GM10266 (cell line): ENCODE data around the gene NPIPB2.

Source experiments
- DNase-seq: peaks from one replicate; pipeline ENCODE4 v3.0.0; 2012; ENCODE audit errors: extremely low spot score
- TF ChIP-seq, protein P1 (sequence below): IDR thresholded peaks from 2 replicates; pipeline ENCODE4 v1.5.1; 2012; ENCODE audit warnings: mild to moderate bottlenecking, low read depth; ENCODE audit not compliant: control insufficient read depth, insufficient read depth; ENCODE audit errors: missing control alignments

NPIPB2 gene

DNA sequence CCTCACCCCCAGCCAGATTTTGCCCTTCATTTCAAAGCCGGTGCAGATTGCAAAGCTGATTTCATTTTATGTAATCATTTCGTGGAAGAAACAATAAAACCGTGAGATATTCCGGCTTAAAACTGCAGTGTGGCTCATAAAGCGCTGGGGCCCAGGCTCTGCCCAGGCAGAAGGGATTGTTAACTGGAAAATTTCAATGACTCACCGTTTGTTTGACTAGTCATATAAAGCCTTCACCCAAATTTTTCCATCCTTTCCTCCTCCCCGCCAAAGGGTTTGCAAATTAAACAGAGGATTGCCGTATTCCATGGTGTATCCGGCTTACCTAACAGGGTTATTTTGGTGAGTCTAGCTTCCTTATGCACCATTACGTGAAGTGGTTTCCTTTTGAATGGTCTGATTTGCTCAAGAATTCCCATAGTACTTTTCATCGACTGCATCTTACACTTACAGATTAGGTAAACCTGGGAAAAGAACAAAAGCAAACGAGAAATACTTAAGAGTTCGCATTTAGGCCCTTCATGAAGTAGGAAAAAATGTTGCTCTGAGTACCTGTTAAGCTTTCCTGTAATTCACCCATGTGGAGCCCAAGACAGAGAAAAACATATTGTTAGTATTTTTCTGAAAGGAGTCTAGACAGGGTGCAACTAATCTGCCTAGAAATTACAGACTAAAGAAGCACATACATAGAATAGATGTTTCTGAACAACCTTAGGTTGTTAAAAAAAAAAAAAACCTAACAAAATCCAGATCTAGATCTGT, 25.1 kb downstream of the NPIPB2 start:
- TF ChIP-seq, protein P1, sequence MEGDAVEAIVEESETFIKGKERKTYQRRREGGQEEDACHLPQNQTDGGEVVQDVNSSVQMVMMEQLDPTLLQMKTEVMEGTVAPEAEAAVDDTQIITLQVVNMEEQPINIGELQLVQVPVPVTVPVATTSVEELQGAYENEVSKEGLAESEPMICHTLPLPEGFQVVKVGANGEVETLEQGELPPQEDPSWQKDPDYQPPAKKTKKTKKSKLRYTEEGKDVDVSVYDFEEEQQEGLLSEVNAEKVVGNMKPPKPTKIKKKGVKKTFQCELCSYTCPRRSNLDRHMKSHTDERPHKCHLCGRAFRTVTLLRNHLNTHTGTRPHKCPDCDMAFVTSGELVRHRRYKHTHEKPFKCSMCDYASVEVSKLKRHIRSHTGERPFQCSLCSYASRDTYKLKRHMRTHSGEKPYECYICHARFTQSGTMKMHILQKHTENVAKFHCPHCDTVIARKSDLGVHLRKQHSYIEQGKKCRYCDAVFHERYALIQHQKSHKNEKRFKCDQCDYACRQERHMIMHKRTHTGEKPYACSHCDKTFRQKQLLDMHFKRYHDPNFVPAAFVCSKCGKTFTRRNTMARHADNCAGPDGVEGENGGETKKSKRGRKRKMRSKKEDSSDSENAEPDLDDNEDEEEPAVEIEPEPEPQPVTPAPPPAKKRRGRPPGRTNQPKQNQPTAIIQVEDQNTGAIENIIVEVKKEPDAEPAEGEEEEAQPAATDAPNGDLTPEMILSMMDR: no peak
- DNase-seq: no peak

DNA sequence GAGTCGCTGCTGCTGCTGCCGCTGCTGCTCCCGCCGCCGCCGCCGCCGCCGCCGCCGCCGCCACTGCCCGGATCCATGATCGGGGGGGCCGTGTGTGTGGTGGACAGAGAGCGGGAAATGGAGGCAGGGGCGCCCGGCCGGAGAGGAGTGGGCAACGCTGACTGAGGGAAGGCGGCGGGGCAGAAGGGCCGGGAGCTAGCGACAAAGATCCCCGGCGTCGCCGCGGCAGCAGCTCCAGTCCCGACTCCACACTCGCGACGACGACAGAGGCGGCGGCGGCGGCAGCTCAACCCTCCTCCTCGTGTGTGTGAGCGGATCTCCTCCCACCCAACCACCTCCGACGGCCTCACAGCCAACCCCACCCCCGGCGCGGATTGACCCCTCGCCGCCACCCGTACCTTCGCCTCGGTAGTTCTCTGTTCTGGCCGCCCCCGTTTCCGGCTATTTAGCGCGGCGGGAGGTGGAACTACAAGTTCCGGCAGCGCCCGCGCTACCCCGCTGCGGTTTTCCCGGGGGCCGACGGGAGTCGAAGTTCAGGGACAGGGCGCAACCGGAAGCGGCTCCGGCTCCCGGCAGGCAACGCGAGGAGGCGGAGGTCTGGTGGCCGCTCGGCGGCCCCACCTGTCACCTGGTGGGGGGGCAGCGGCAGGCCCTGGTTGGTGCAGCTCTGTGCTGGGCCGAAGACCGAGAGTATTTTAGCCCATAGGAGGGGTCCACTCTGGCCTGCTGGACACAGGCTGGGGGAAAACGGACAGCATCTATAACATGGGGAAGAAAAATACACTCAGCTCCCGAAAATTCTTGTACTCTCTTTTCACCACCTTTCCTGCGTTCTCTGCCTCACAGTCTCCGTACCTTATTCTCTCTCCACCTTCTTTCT, 26.0 kb downstream of the NPIPB2 start, which contains the start of gene GSPT1:
Gene GSPT1, minus strand, starts transcription at position 313 of the 880 bp plus-strand sequence. Its CDS starts 236 bp downstream, at position 77.
- DNase-seq: peak; percentile 96
- TF ChIP-seq, protein P1: peak; percentile 9

DNA sequence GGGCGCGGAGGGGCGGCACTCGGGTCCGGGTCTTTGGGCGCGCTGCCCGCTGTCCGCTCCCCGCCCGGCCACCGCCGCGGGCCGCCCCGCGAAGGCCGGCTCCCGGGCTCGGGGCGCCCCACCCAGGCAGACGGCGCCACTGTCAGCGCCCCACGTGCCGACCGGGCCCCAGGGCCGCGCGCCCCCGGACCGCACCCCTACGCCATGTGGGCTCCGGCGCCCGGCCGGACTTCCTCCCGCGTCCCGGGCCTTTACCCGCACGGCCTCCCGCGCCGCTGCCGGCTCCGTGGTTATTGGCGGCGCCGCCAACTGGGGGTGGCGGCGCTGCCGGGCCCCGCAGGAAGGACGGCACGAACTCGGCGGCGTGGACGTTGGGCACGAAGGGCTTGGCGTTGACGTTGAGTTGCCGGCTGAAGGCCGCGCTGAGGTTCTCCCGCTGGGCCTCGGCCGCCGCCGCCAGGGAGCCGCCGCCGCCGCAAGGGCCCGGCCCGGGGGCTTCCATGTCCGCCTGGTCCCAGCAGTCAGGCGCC, 26.7 kb downstream of the NPIPB2 start:
- DNase-seq: peak; percentile 78
- TF ChIP-seq, protein P1: no peak

DNA sequence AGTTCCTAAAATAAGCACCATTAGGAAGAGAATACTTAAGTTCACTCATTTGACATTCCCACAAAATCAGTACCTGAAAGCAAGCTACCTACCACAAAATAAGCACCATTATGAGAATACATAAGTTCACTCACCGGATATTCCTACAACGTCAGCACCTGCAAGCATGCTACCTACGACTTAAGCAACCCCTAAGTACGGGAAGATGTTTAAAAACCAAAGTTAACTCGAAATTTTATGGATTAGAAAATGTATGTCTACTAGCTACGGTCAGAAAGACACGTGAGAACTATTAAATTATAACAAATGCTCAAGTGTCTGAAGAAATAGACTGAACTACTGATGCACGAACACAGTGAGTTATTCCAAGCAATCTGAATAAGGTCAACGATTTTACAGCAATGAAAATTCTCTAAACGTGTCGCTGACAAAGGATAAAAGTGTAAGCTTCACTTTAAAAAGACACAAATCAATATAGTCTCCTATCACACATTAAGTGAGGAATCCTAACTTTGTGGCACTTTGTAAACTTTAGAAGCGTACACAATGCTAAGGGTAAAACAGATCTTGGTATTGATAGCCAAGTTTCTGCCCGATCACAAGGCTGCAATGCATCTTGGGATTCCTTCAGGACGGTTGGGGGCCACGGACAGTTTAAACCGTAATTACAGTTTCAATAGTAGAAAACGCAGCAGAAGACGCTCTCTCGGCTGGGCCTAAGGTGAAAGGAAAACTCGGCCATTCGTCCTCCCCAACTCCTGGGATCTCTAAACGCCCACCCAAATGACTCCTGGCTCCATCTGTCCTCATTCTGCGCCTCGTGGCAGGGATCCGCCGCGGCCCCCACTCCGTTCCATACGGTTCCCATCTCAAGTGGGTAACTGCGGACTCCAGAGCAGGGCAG, 27.4 kb downstream of the NPIPB2 start:
- peak; percentile 47 for DNase-seq
- TF ChIP-seq, protein P1: no peak

DNA sequence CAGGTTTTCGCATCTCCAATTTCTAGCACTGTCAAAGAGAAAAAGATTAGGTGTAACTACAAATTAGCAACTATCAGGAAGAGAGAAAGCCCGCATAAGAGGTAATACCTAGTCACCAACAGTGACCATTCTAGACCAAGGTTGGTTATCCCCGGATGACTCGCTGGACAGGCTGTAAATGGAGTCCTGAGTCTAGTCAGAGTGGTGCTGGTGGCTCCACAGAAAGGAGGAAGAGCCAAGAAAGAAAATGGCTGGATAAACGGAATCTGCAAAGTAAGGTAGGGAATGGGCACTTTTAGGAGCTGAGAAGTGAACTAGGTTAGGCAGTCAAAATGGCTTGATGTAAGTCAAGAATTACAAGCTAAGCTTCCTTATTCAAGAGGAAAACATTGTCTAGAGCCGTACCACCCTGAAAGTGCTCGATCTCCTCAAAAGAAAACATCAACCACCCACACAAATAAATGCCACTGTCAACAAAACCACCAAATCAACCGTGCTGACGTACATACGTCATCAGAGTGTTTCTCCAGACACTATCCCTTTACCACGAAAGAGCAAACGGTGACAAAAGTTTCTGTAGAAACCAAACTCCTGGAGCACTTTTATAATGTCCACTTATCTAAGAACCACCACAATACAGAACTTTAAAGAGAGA, 28.3 kb downstream of the NPIPB2 start:
- DNase-seq: no peak
- TF ChIP-seq, protein P1: no peak
